Memory B cell (primary cell): ENCODE measurements around the gene REXO1.
A peak's percentile ranks its signal among the peaks of the same experiment; 100 is the strongest.
"Not testable (repeated sequence)": the region's sequence is repeated elsewhere in the genome, so short reads cannot be mapped to it uniquely, and the experiment has no call there.

Experiments
- ATAC-seq: fragments of 150-1000 bp; cut with Tn5 transposase; 2 replicates; pipeline ENCODE4 v1.10.0; 2021; ENCODE audit warnings: low read depth, mild to moderate bottlenecking, moderate library complexity
- DNase-seq, 2 donors: peaks; one replicate each; pipeline ENCODE4 v3.0.0; 2022; ENCODE audit warnings: low spot score in 2 of 2
- H3K27ac Mint-ChIP-seq: one replicate; pipeline ENCODE4 v1.8.0; 2022; ENCODE audit warnings: mild to moderate bottlenecking, moderate library complexity, mixed read lengths
- H3K27me3 Mint-ChIP-seq: one replicate; pipeline ENCODE4 v1.8.0; 2022; ENCODE audit warnings: mixed read lengths
- H3K36me3 Mint-ChIP-seq: one replicate; pipeline ENCODE4 v1.8.0; 2022; ENCODE audit warnings: mild to moderate bottlenecking, mixed read lengths
- H3K4me1 Mint-ChIP-seq: one replicate; pipeline ENCODE4 v1.8.0; 2022; ENCODE audit warnings: mixed read lengths
- H3K4me3 Mint-ChIP-seq: one replicate; pipeline ENCODE4 v1.8.0; 2022; ENCODE audit warnings: mild to moderate bottlenecking, moderate library complexity, mixed read lengths
- H3K9me3 Mint-ChIP-seq: one replicate; pipeline ENCODE4 v1.8.0; 2022; ENCODE audit warnings: mixed read lengths

REXO1 gene

GRCh38 chr19:1807030-1807694 is 41.1 kb downstream of the REXO1 start:
- no peaks in the 10 kb centered on the region for H3K36me3 Mint-ChIP-seq
- no peaks in the 10 kb centered on the region for H3K9me3 Mint-ChIP-seq
- no peak overlapping the region for H3K4me3 Mint-ChIP-seq
- no peak overlapping the region for H3K27ac Mint-ChIP-seq
- no peak for ATAC-seq
- H3K4me1 Mint-ChIP-seq: peaks cover 3% of the 10 kb centered on the region
- no peak for DNase-seq
- H3K27me3 Mint-ChIP-seq: no peaks in the 10 kb centered on the region

DNA sequence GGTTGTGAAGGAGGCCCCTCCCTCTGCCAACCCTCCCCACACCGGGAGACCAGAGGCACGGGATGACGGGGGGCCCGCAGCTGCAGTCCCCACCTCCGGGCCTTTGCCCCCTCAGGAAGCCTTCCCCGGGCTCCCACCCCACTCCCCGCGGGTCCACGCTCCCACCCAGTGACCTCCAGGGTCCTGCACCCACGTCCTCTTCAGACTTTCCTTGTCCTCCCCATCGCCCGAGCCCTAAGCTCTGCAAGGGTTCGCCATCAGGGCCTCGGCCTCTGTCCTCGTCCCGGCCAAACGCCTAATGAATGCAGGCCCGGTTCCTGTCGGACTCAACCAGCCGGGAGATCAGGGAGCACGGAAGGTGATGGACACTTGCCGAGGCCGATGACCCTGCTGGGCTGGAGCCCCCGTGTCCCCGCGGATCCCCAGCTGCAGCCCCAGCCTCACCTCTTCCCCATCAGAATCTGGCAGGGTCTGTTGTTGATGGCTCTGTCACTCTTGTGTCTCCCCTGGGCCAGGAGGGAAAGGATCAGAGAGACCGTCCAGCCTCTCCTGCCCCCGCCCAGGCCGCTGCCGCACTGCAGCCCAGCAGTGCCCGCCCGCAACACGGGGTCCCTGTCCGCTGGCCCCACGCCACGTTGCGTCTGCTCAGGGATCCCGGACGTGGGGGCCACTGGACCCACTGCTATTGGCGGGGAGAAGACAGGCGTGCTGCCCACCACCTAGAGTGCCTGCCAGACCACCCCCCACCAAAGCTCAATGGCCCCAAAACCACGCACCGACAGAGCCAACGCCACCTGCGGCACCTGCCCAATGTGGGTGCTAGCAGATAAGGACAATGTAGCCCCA is 41.9 kb downstream of the REXO1 start:
- DNase-seq (no peak), ATAC-seq (no peak)
- H3K4me3 Mint-ChIP-seq: no peak overlapping the region
- peaks cover 1% of the 10 kb centered on the region for H3K4me1 Mint-ChIP-seq
- H3K27me3 Mint-ChIP-seq: no peaks in the 10 kb centered on the region
- H3K9me3 Mint-ChIP-seq: no peaks in the 10 kb centered on the region
- H3K36me3 Mint-ChIP-seq: no peaks in the 10 kb centered on the region
- no peak overlapping the region for H3K27ac Mint-ChIP-seq

- ATAC-seq (no peak), DNase-seq (no peak)
- Mint-ChIP-seq H3K27me3 (no peaks in the 10 kb centered on the region), H3K4me1 (no peaks in the 10 kb centered on the region), H3K4me3 (no peak overlapping the region), H3K36me3 (no peaks in the 10 kb centered on the region), H3K9me3 (no peaks in the 10 kb centered on the region), H3K27ac (no peak overlapping the region)
These were observed 42.7 kb downstream of the REXO1 start for GRCh38 chr19:1805401-1806183.

DNA sequence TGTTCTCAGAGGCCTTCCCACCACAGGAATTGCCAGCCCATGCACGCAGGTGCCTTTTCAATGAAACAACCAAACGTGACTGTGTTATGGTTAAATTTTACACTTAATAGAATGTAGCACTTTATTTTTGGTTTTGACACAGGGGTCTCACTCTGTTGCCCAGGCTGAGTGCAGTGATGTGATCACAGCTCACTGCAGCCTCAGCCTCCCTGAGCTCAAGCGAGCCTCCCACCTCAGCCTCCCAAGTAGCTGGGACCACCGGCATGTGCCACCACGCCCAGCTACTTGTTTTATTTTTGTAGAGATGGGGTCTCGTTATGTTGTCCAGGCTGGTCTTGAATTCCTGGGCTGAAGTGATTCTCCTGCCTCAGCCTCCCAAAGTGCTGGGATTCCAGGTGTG is 43.4 kb downstream of the REXO1 start:
- no peaks in the 10 kb centered on the region for H3K9me3 Mint-ChIP-seq
- no peak for ATAC-seq
- H3K4me1 Mint-ChIP-seq: no peaks in the 10 kb centered on the region
- H3K27me3 Mint-ChIP-seq: no peaks in the 10 kb centered on the region
- no peak for DNase-seq
- H3K36me3 Mint-ChIP-seq: no peaks in the 10 kb centered on the region
- no peak overlapping the region for H3K27ac Mint-ChIP-seq
- H3K4me3 Mint-ChIP-seq: no peak overlapping the region

DNA sequence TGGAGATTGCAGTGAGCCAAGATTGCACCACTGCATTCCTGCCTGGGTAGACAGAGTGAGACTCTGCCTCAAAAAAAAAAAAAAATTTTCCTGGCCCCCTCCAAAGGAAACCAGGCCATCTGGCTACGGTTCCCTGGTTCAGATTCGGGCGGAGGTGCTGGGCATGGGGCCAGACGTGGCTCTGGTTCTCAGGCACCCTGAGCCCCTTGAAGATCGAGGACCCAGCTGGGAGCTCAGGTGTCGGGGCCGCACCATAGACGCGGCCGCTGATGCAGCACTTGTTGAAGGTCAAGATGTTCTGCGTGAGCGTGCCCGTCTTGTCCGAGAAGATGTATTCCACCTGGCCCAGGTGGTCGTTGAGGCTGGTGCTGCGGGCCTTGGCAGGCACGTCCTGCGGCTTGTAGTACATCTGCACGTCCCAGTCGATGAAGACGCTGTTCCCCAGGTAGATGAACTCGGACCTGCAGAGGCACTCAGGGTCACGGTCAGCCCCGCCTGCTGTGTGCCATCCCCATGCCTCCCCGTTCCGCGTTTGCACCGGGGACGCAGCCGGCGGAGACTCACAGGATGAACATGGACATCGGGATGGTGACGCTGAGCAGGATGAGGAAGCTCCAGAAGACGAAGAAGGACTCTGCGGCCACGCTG is 48.5 kb downstream of the REXO1 start:
- Mint-ChIP-seq H3K27me3 (peaks cover 6% of the 10 kb centered on the region), H3K9me3 (no peaks in the 10 kb centered on the region), H3K4me1 (peaks cover 2% of the 10 kb centered on the region), H3K27ac (no peak overlapping the region), H3K36me3 (no peaks in the 10 kb centered on the region), H3K4me3 (no peak overlapping the region)
- no peak for DNase-seq
- no peak for ATAC-seq

- H3K36me3 Mint-ChIP-seq, ATAC-seq, DNase-seq, H3K4me1 Mint-ChIP-seq, H3K9me3 Mint-ChIP-seq, H3K4me3 Mint-ChIP-seq, H3K27ac Mint-ChIP-seq: not testable (repeated sequence)
- H3K27me3 Mint-ChIP-seq: peaks cover 10% of the 10 kb centered on the region
These were observed 51.0 kb downstream of the REXO1 start for GRCh38 chr19:1797313-1797712.

DNA sequence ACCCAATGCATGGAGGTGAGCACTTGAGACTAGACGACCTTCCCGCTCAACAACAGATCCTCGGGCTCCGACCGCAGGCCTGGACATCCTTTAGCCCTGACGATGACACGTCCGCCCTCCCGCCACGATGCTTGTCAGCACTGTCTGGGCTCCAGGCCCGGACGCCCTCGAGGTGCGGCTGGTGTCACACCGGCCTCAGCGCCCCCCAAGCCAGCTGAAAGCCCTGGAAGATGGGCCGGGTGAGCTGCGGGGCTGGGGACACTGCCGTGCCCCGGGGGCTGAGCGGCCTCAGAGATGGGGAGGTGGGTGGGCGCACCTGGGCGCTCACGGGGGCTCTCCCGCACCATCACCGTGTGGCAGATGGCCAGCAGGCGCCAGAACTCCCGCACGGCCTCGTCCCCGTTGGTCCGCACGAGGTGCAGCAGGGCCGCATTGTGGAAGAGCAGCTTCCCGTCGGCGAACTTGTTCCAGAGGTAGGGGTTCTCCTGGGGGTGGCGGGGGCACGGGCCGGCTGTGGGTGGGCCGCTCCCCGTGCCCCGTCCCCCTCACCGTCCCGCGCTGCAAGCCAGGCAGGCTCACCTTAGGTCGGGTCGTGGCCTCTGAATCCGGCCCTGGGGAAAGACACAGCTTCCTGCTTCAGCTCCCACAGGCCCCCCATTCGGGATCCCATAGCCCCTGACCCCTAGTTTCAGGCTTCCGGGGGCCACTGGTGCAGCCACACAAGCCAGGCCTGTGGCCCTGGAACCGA is 51.7 kb downstream of the REXO1 start:
- no peak for ATAC-seq
- H3K4me3 Mint-ChIP-seq: no peak overlapping the region
- peaks cover 2% of the 10 kb centered on the region for H3K4me1 Mint-ChIP-seq
- H3K27me3 Mint-ChIP-seq: peaks cover 10% of the 10 kb centered on the region
- H3K36me3 Mint-ChIP-seq: no peaks in the 10 kb centered on the region
- H3K9me3 Mint-ChIP-seq: no peaks in the 10 kb centered on the region
- DNase-seq: no peak
- no peak overlapping the region for H3K27ac Mint-ChIP-seq

GRCh38 chr19:1794424-1795172 is 53.7 kb downstream of the REXO1 start:
- Mint-ChIP-seq H3K4me1 (peaks cover 2% of the 10 kb centered on the region), H3K36me3 (no peaks in the 10 kb centered on the region), H3K9me3 (no peaks in the 10 kb centered on the region), H3K27ac (no peak overlapping the region), H3K27me3 (peaks cover 12% of the 10 kb centered on the region), H3K4me3 (no peak overlapping the region)
- DNase-seq (no peak), ATAC-seq (no peak)

- no peak for ATAC-seq
- Mint-ChIP-seq H3K27me3 (peaks cover 16% of the 10 kb centered on the region), H3K27ac (no peak overlapping the region), H3K4me3 (no peak overlapping the region), H3K4me1 (peaks cover 2% of the 10 kb centered on the region), H3K9me3 (no peaks in the 10 kb centered on the region), H3K36me3 (no peaks in the 10 kb centered on the region)
- no peak for DNase-seq
These were observed 56.4 kb downstream of the REXO1 start for GRCh38 chr19:1791879-1792278.

- Mint-ChIP-seq H3K4me3 (peak overlapping the region; percentile 30), H3K4me1 (no peaks in the 10 kb centered on the region), H3K36me3 (no peaks in the 10 kb centered on the region), H3K27me3 (peaks cover 13% of the 10 kb centered on the region), H3K27ac (no peak overlapping the region), H3K9me3 (no peaks in the 10 kb centered on the region)
- DNase-seq (no peak), ATAC-seq (no peak)
These were observed 58.1 kb downstream of the REXO1 start for GRCh38 chr19:1790054-1790792.

DNA sequence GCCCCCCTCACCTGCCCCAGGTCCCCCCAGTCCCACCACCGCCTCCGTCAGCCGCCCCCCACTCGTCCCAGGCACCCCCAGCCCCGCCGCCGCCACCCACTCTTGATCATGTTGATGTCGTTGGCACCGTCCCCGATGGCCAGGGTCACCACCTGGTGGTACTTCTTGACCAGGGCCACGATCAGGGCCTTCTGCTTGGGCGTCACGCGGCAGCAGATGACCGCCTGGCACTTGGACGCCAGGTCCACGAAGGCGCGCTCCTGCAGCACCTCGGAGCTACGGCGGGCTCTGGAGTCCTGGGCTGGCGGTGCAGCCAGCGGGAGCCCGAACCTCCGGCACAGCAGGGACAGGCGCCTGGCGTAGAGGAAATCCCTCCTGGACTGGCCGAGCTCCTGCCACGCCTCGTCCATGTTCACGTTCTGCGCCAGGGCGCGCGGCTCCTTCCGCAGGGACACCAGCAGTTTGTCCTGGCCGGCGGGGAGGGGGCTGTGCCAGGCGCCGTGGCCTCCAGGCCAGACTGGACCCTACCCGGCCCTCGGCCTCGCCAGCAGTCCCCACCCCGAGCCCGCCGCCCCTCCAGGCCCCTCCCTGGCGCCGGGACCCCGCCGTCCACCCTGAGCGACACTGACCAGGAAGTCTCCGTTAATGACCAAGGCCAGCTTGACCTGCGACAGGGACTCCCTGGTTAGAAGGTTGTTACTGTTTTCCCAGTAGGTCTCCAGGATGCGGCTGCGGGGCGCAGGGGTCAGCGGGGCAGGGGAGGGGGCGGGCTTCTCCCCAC is 58.8 kb downstream of the REXO1 start:
- H3K4me3 Mint-ChIP-seq: no peak overlapping the region
- no peaks in the 10 kb centered on the region for H3K4me1 Mint-ChIP-seq
- peaks cover 13% of the 10 kb centered on the region for H3K27me3 Mint-ChIP-seq
- no peak for ATAC-seq
- no peak for DNase-seq
- no peaks in the 10 kb centered on the region for H3K36me3 Mint-ChIP-seq
- H3K27ac Mint-ChIP-seq: no peak overlapping the region
- no peaks in the 10 kb centered on the region for H3K9me3 Mint-ChIP-seq

GRCh38 chr19:1787116-1787515 is 61.2 kb downstream of the REXO1 start:
- Mint-ChIP-seq H3K4me3 (no peak overlapping the region), H3K27me3 (peaks cover 15% of the 10 kb centered on the region), H3K4me1 (peaks cover 4% of the 10 kb centered on the region), H3K27ac (no peak overlapping the region), H3K36me3 (no peaks in the 10 kb centered on the region), H3K9me3 (no peaks in the 10 kb centered on the region)
- DNase-seq (no peak), ATAC-seq (no peak)
